Measurements from ENCODE around the gene VSTM5. TPM values are rescaled to one million over a fixed set of nuclear protein-coding genes. Genes with fewer than 3 reads are reported as not detected.

VSTM5 gene
- total RNA-seq, 1 donor from 2014 or later, result 0.31 TPM

DNA sequence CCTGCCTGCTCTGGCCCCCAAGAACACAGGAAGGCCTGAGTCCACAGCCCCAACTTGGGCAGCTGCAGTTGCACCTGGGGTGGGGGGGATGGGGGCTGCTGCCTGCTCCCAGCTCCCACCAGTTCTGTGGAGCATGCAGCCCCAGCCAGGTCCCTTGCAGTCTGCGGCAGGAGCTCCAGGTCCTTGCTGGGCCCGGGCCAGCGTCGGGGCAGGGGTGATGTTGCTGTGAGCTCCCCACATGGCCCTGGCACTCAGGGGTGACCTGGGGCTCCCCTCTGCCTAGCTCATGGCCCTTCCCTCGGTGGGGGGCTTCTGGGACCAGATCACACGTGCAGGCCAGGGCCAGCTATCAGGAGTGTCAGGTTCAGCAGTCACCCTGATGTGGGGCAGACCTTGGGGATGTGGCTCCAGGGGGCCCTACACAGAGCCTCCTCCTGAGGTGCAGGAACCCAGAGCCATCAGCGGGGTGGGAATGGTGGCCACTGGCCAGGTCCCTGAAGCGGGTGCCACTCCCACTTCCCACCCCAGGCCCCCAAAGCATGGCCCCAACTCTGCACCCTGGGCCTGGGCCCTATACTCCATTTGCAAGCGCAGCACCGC lies 76.7 kb downstream of the VSTM5 start:
- Mint-ChIP-seq H3K4me1 (ENCODE audit: low read depth) (peaks cover 24% of the 10 kb centered on the region), H3K27ac (no peak overlapping the region), H3K4me3 (ENCODE audit: low read depth) (no peak overlapping the region), H3K27me3 (no peaks in the 10 kb centered on the region), H3K9me3 (ENCODE audit: low read depth) (no peaks in the 10 kb centered on the region), H3K36me3 (ENCODE audit: insufficient read depth) (no peaks in the 10 kb centered on the region)
- TF ChIP-seq, protein P1, sequence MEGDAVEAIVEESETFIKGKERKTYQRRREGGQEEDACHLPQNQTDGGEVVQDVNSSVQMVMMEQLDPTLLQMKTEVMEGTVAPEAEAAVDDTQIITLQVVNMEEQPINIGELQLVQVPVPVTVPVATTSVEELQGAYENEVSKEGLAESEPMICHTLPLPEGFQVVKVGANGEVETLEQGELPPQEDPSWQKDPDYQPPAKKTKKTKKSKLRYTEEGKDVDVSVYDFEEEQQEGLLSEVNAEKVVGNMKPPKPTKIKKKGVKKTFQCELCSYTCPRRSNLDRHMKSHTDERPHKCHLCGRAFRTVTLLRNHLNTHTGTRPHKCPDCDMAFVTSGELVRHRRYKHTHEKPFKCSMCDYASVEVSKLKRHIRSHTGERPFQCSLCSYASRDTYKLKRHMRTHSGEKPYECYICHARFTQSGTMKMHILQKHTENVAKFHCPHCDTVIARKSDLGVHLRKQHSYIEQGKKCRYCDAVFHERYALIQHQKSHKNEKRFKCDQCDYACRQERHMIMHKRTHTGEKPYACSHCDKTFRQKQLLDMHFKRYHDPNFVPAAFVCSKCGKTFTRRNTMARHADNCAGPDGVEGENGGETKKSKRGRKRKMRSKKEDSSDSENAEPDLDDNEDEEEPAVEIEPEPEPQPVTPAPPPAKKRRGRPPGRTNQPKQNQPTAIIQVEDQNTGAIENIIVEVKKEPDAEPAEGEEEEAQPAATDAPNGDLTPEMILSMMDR (IDR thresholded peaks at IDR 0.05; ENCODE audit: unreplicated experiment), result no peak
- no peak for DNase-seq (ENCODE audit: low spot score, unreplicated experiment)

DNA sequence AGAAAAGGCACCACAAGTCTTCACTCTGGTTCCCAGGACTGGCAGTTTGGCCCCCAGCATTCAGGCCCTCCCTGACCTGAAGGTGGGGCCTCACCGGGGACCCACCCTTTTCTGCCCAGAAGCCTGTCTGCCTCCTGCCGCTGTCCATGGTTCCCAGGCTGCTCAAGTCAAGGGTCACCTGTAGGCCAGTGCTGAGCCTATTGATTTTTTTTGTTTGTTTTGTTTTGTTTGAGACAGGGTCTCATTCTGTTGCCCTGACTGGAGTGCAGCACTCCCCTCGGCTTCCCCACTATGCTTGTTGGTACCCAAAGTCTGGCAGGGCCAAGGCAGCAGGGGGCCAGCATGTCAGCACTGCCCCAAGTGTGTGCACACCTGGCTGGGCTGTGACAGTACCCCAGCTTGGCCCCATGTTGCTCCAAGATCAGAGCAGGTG lies 77.4 kb downstream of the VSTM5 start:
- H3K27ac Mint-ChIP-seq, result peak overlapping the region; percentile 92
- peak overlapping the region; percentile 19 for H3K4me3 Mint-ChIP-seq (ENCODE audit: low read depth)
- no peaks in the 10 kb centered on the region for H3K27me3 Mint-ChIP-seq
- H3K9me3 Mint-ChIP-seq (ENCODE audit: low read depth), result no peaks in the 10 kb centered on the region
- peaks cover 29% of the 10 kb centered on the region for H3K4me1 Mint-ChIP-seq (ENCODE audit: low read depth)
- peak; percentile 74 for DNase-seq (ENCODE audit: low spot score, unreplicated experiment)
- TF ChIP-seq, protein P1 (IDR thresholded peaks at IDR 0.05; ENCODE audit: unreplicated experiment), result no peak
- no peaks in the 10 kb centered on the region for H3K36me3 Mint-ChIP-seq (ENCODE audit: insufficient read depth)

DNA sequence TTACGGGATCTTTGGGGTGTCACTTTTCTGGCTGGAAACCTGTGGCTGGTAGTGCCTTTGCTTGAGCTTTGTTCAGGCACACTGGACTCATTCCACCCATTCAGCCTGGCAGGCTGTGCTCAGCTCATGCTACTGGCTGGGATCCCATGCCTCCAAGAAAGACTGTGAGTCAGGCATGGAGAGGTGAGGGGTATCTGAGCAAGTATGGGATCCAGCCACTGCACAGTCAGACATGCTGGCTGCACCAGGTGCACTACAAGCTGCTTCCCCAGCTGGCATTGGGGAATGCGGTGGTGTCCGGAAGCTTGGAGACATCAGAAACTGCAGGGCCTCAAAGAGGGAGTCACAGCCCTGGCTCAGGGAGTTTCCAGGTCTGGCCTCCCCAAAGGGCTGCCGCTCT lies 78.3 kb downstream of the VSTM5 start:
- H3K27me3 Mint-ChIP-seq, result no peaks in the 10 kb centered on the region
- no peaks in the 10 kb centered on the region for H3K36me3 Mint-ChIP-seq (ENCODE audit: insufficient read depth)
- TF ChIP-seq, protein P1 (IDR thresholded peaks at IDR 0.05; ENCODE audit: unreplicated experiment), result no peak
- no peak overlapping the region for H3K27ac Mint-ChIP-seq
- peaks cover 29% of the 10 kb centered on the region for H3K4me1 Mint-ChIP-seq (ENCODE audit: low read depth)
- H3K9me3 Mint-ChIP-seq (ENCODE audit: low read depth), result no peaks in the 10 kb centered on the region
- H3K4me3 Mint-ChIP-seq (ENCODE audit: low read depth), result no peak overlapping the region
- DNase-seq (ENCODE audit: low spot score, unreplicated experiment), result no peak

DNA sequence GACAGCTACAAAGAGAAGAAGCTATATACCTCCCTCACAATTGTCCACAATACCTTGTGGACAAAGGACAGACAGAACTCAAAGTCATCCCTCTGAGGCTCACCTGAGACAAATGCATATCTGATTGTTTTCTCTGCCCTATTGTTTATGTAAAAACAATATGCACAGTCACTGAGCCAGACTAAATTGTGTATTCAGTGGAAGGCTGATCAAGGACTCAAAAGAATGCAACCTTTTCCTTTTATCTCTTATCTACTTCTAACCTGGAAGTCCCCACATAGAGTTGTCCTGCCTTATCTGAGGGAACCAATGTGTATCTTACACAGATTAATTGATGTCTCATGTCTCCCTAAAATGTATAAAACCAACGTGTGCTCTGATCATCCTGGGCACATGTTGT lies 80.3 kb downstream of the VSTM5 start:
- TF ChIP-seq, protein P1 (IDR thresholded peaks at IDR 0.05; ENCODE audit: unreplicated experiment), result no peak
- no peaks in the 10 kb centered on the region for H3K27me3 Mint-ChIP-seq
- no peak overlapping the region for H3K4me3 Mint-ChIP-seq (ENCODE audit: low read depth)
- H3K9me3 Mint-ChIP-seq (ENCODE audit: low read depth), result no peaks in the 10 kb centered on the region
- peaks cover 2% of the 10 kb centered on the region for H3K36me3 Mint-ChIP-seq (ENCODE audit: insufficient read depth)
- peaks cover 31% of the 10 kb centered on the region for H3K4me1 Mint-ChIP-seq (ENCODE audit: low read depth)
- no peak overlapping the region for H3K27ac Mint-ChIP-seq
- no peak for DNase-seq (ENCODE audit: low spot score, unreplicated experiment)

Other genes starting within 250 kb of the VSTM5 start
- 19.9 and 21.7 TPM in 2 replicates for gene CEP295, start 188.9 kb downstream of the VSTM5 start, total RNA-seq
- 146 and 149 TPM in 2 replicates for gene TAF1D, start 109.1 kb downstream of the VSTM5 start, total RNA-seq
- 48.8 and 50.0 TPM in 2 replicates for gene C11orf54, start 108.9 kb downstream of the VSTM5 start, total RNA-seq
- gene MED17, start 66.3 kb downstream of the VSTM5 start, total RNA-seq, result 55.7 and 57.8 TPM in 2 replicates
- gene HEPHL1, start 170.7 kb upstream of the VSTM5 start, total RNA-seq, result not detected in 2 replicates

Data from progenitor cell of endocrine pancreas (in vitro differentiated cells).